Measurements from ENCODE around the gene NANOS1. TPM values are rescaled to one million over a fixed set of nuclear protein-coding genes. Genes with fewer than 3 reads are reported as not detected.

Gene NANOS1
- total and polyA plus RNA-seq, 9 of the 15 experiments (the other 6 are each of a cell fraction or from before 2014, with no cell fraction given): 0.14 to 1.6 (median 0.83) TPM; not detected in 1

DNA sequence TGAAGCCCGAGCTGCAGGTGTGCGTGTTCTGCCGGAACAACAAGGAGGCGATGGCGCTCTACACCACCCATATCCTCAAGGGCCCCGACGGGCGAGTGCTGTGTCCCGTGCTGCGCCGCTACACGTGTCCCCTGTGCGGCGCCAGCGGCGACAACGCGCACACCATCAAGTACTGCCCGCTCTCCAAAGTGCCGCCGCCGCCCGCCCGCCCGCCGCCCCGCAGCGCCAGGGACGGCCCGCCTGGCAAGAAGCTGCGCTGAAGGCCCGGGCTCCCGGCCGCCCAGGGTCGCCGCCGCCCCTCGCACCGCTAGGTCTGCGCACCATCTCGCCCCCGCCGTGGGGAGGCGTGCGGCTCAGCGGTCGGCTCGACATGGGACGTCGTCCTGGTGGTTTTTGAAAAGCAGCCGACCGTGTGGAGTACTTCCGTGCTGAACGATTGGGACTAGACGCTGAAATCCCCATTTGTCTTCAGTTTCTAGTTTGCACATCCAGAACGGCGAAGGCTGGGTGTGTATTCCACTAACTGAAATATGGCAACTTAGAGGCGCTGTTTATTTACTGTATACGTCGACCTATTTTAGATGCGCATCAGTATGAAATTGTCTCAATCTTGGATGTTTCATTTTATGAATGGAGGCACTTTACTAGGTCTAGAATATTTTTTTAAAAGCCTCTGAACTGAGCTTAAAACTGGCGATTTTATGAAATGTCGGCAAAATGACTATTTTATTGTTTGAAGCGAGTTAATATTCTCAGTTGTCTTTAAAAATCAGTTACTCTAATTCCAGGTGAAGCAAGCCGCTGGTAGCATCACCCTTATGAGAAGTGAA lies 1.1 kb downstream of the NANOS1 start (continued):
- TF ChIP-seq, protein P1, sequence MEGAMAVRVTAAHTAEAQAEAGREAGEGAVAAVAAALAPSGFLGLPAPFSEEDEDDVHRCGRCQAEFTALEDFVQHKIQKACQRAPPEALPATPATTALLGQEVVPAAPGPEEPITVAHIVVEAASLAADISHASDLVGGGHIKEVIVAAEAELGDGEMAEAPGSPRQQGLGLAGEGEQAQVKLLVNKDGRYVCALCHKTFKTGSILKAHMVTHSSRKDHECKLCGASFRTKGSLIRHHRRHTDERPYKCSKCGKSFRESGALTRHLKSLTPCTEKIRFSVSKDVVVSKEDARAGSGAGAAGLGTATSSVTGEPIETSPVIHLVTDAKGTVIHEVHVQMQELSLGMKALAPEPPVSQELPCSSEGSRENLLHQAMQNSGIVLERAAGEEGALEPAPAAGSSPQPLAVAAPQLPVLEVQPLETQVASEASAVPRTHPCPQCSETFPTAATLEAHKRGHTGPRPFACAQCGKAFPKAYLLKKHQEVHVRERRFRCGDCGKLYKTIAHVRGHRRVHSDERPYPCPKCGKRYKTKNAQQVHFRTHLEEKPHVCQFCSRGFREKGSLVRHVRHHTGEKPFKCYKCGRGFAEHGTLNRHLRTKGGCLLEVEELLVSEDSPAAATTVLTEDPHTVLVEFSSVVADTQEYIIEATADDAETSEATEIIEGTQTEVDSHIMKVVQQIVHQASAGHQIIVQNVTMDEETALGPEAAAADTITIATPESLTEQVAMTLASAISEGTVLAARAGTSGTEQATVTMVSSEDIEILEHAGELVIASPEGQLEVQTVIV (CRISPR knock-in tag; IDR thresholded peaks at IDR 0.05; ENCODE audit: borderline replicate concordance): no peak
- no peak for TF ChIP-seq GATAD2B (IDR thresholded peaks at IDR 0.05; ENCODE audit: borderline replicate concordance)
- no peak for TF ChIP-seq SRSF3 (IDR thresholded peaks at IDR 0.05; ENCODE audit: insufficient read depth, low read length)
- TF ChIP-seq, protein P2, sequence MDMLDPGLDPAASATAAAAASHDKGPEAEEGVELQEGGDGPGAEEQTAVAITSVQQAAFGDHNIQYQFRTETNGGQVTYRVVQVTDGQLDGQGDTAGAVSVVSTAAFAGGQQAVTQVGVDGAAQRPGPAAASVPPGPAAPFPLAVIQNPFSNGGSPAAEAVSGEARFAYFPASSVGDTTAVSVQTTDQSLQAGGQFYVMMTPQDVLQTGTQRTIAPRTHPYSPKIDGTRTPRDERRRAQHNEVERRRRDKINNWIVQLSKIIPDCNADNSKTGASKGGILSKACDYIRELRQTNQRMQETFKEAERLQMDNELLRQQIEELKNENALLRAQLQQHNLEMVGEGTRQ (CRISPR knock-in tag; IDR thresholded peaks at IDR 0.05): peak; percentile 33; the same call in 1 of the 2 replicates
- TF ChIP-seq, protein P3, sequence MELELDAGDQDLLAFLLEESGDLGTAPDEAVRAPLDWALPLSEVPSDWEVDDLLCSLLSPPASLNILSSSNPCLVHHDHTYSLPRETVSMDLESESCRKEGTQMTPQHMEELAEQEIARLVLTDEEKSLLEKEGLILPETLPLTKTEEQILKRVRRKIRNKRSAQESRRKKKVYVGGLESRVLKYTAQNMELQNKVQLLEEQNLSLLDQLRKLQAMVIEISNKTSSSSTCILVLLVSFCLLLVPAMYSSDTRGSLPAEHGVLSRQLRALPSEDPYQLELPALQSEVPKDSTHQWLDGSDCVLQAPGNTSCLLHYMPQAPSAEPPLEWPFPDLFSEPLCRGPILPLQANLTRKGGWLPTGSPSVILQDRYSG (tag; conservative IDR thresholded peaks at IDR 0.05; ENCODE audit: low read depth): no peak
- TF ChIP-seq FOXK2 (conservative IDR thresholded peaks at IDR 0.05 in 1 of 2, IDR thresholded peaks at IDR 0.05 in 1 of 2; ENCODE audit: low read depth in 2 of 2): no peak
- TF ChIP-seq, protein P4, sequence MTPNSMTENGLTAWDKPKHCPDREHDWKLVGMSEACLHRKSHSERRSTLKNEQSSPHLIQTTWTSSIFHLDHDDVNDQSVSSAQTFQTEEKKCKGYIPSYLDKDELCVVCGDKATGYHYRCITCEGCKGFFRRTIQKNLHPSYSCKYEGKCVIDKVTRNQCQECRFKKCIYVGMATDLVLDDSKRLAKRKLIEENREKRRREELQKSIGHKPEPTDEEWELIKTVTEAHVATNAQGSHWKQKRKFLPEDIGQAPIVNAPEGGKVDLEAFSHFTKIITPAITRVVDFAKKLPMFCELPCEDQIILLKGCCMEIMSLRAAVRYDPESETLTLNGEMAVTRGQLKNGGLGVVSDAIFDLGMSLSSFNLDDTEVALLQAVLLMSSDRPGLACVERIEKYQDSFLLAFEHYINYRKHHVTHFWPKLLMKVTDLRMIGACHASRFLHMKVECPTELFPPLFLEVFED (CRISPR knock-in tag; conservative IDR thresholded peaks at IDR 0.05): no peak
- TF ChIP-seq CTBP1 (IDR thresholded peaks at IDR 0.05; ENCODE audit: borderline replicate concordance): peak; percentile 52; the same call in 1 of the 2 replicates
- TF ChIP-seq, protein P5, sequence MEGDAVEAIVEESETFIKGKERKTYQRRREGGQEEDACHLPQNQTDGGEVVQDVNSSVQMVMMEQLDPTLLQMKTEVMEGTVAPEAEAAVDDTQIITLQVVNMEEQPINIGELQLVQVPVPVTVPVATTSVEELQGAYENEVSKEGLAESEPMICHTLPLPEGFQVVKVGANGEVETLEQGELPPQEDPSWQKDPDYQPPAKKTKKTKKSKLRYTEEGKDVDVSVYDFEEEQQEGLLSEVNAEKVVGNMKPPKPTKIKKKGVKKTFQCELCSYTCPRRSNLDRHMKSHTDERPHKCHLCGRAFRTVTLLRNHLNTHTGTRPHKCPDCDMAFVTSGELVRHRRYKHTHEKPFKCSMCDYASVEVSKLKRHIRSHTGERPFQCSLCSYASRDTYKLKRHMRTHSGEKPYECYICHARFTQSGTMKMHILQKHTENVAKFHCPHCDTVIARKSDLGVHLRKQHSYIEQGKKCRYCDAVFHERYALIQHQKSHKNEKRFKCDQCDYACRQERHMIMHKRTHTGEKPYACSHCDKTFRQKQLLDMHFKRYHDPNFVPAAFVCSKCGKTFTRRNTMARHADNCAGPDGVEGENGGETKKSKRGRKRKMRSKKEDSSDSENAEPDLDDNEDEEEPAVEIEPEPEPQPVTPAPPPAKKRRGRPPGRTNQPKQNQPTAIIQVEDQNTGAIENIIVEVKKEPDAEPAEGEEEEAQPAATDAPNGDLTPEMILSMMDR (IDR thresholded peaks at IDR 0.05 in 2 of 3, conservative IDR thresholded peaks at IDR 0.05 in 1 of 3; ENCODE audit: insufficient read depth in 2 of 3, low read depth in 1 of 3, low read length in 3 of 3): peak in 1 of 3 experiments; percentile 28; a peak in 2 of 6 replicates
- no peak for TF ChIP-seq MCM3 (IDR thresholded peaks at IDR 0.05)
- TF ChIP-seq POLR2AphosphoS2 (IDR thresholded peaks at IDR 0.05; ENCODE audit: low read length): peak; percentile 87
- no peak for TF ChIP-seq ZNF197 (CRISPR knock-in tag; IDR thresholded peaks at IDR 0.05; ENCODE audit: low read depth)
- TF ChIP-seq POLR2H (tag; IDR thresholded peaks at IDR 0.05; ENCODE audit: low read depth): peak; percentile 44; the same call in 1 of the 2 replicates
- no peak for TF ChIP-seq ZNF12 (CRISPR knock-in tag; IDR thresholded peaks at IDR 0.05)
- TF ChIP-seq PYGO2 (tag; IDR thresholded peaks at IDR 0.05): no peak
- no peak for TF ChIP-seq XRCC3 (IDR thresholded peaks at IDR 0.05)
- no peak for TF ChIP-seq SMAD4 (CRISPR knock-in tag; conservative IDR thresholded peaks at IDR 0.05)
- TF ChIP-seq NFIX (CRISPR knock-in tag; IDR thresholded peaks at IDR 0.05; ENCODE audit: low read depth): no peak
